HG02642 (cell line): ENCODE data around the gene TULP4.
"Not testable (repeated sequence)": the region's sequence is repeated elsewhere in the genome, so short reads cannot be mapped to it uniquely, and the experiment has no call there.

Experiments used
- ATAC-seq: cut with Tn5 transposase; IDR thresholded peaks from one replicate; pipeline ENCODE4 v1.9.1; 2021; ENCODE audit warnings: mild to moderate bottlenecking; ENCODE audit not compliant: unreplicated experiment, poor library complexity

The TULP4 gene

GRCh38 chr6:158457616-158458278, 145.5 kb downstream of the TULP4 start:
- ATAC-seq, result no peak

- ATAC-seq, result no peak
These were observed 147.5 kb downstream of the TULP4 start for GRCh38 chr6:158459726-158460125.

- ATAC-seq, result no peak
These were observed 148.4 kb downstream of the TULP4 start for GRCh38 chr6:158460602-158461169.

- ATAC-seq, result no peak
These were observed 149.7 kb downstream of the TULP4 start for GRCh38 chr6:158461954-158462353.

GRCh38 chr6:158464483-158464882, 152.2 kb downstream of the TULP4 start:
- ATAC-seq, result no peak

GRCh38 chr6:158465257-158465656, 153.0 kb downstream of the TULP4 start:
- ATAC-seq, result no peak

- no peak for ATAC-seq
These were observed 153.5 kb downstream of the TULP4 start for GRCh38 chr6:158465747-158466146.

GRCh38 chr6:158467923-158468322, 155.7 kb downstream of the TULP4 start:
- ATAC-seq, result no peak

- ATAC-seq, result no peak
These were observed 156.4 kb downstream of the TULP4 start for GRCh38 chr6:158468666-158469065.

GRCh38 chr6:158470023-158470422, 157.8 kb downstream of the TULP4 start:
- ATAC-seq, result not testable (repeated sequence)

GRCh38 chr6:158471339-158471738, 159.1 kb downstream of the TULP4 start:
- ATAC-seq, result no peak

GRCh38 chr6:158472447-158472846, 160.2 kb downstream of the TULP4 start:
- ATAC-seq, result no peak

GRCh38 chr6:158474961-158475343, 162.7 kb downstream of the TULP4 start:
- peak; percentile 10 for ATAC-seq

GRCh38 chr6:158475344-158476302, 163.4 kb downstream of the TULP4 start:
- peak; percentile 87 for ATAC-seq

- ATAC-seq, result peak; percentile 2
These were observed 164.1 kb downstream of the TULP4 start for GRCh38 chr6:158476389-158476788.

GRCh38 chr6:158477722-158478121, 165.5 kb downstream of the TULP4 start:
- not testable (repeated sequence) for ATAC-seq

- no peak for ATAC-seq
These were observed 168.7 kb downstream of the TULP4 start for GRCh38 chr6:158480989-158481388.

- no peak for ATAC-seq
These were observed 169.6 kb downstream of the TULP4 start for GRCh38 chr6:158481690-158482473.

- no peak for ATAC-seq
These were observed 173.2 kb downstream of the TULP4 start for GRCh38 chr6:158485431-158485830.

- ATAC-seq, result no peak
These were observed 175.2 kb downstream of the TULP4 start for GRCh38 chr6:158487495-158487894.
